ENCODE measurements around the gene PTTG1IP.
"Not testable (repeated sequence)": the region's sequence is repeated elsewhere in the genome, so short reads cannot be mapped to it uniquely, and the experiment has no call there.

PTTG1IP gene

DNA sequence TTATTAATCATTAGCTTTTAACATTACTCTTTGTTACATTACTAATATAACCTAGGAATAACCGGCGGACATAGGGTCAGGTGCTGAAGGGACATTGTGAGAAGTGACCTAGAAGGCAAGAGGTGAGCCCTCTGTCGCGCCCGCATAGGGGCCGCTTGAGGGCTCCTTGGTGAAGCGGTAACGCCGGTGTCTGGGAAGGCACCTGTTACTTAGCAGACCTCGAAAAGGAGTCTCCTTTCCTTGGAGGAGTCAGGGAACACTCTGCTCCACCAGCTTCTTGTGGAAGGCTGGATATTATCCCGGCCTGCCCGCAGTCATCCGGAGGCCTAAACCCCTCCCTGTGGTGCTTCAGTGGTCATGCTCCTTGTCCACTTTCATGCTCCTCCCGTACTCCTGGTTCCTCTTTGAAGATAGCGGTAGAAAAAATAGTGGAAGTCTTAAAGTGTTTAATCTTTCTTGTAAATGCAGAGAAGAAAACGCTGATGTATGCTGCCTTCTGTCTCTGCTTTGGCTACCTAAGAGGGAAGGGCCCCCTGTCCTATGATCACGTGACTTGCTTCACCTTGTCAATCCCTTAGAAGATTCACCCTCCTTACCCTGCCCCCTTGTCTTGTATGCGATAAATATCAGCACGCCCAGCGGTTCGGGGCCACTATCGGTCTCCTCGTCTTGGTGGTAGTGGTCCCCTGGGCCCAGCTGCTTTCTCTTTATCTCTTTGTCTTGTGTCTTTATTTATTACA lies 40.8 kb downstream of the PTTG1IP start:
- Histone ChIP-seq H3K9me3 (ENCODE audit: control insufficient read depth, low read length) (peaks cover 26% of the 10 kb centered on the region), H2BK15ac (ENCODE audit: low read depth, poor library complexity, severe bottlenecking) (peak overlapping the region; percentile 57), H3K27me3 (ENCODE audit: control insufficient read depth in 1 of 2, insufficient read depth in 1 of 2, low read length in 2 of 2) (peaks cover 12 to 24% of the 10 kb centered on the region in 2 experiments)
- 88% methylated on average over 23 of the region's 23 CpGs for WGBS
- not testable (repeated sequence) for H3K27ac ChIP-seq (ENCODE audit: low read length, poor library complexity, severe bottlenecking); H2BK12ac ChIP-seq (ENCODE audit: low read length in 2 of 2); DNase-seq; H3K4ac ChIP-seq (ENCODE audit: low read depth in 1 of 2, low read length in 2 of 2); H3K23ac ChIP-seq (ENCODE audit: low read length in 2 of 2); H4K91ac ChIP-seq (ENCODE audit: low read length); H3K4me3 ChIP-seq (ENCODE audit: insufficient read depth in 1 of 2, low read depth in 1 of 2, low read length in 2 of 2); H3K4me1 ChIP-seq (ENCODE audit: control insufficient read depth, insufficient read depth, low read depth, low read length); H3K36me3 ChIP-seq (ENCODE audit: control insufficient read depth in 1 of 2, insufficient read depth in 2 of 2, low read depth in 1 of 2, low read length in 2 of 2); H2AK5ac ChIP-seq (ENCODE audit: low read length, severe bottlenecking); H3K18ac ChIP-seq (ENCODE audit: low read depth in 1 of 2, low read length in 2 of 2); H2AFZ ChIP-seq (ENCODE audit: low read depth, low read length); H4K8ac ChIP-seq (ENCODE audit: low read length); H2BK5ac ChIP-seq (ENCODE audit: low read depth, low read length, poor library complexity, severe bottlenecking); H3K79me1 ChIP-seq (replicated peaks; ENCODE audit: low read length, poor library complexity, severe bottlenecking); H3K4me2 ChIP-seq (ENCODE audit: low read length, poor library complexity, severe bottlenecking); H3K14ac ChIP-seq (ENCODE audit: low read length in 2 of 2); H2BK120ac ChIP-seq (ENCODE audit: low read depth, low read length); H3K9ac ChIP-seq (ENCODE audit: low read length)

DNA sequence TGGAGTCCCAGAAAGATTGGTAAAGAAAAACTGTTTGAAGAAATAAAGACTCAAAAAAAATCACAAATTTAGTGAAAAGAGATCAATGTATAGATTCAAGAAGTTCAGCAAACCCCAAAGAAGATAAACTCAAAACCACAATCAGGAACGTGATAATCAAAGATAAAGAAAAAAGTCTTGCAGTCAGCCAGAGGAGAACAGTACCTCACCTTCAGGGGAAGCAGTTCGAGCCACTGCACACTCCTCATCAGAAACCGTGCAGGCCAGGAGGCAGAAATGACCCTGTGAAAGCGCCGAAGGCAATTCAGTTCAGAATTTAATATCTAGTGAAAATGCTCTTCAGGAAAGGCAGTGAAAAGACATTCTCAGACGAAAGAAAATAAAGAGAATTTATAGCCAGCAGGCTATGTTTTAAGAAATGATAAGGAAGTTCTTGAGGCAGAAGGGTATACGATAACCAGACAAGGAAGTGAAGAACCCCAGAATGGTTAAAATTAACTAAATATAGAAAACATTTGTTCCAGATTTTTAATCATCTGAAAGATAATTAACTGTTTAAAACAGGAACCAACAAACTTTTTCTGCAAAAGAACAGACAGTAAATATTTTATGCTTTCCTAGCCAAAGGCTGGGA lies 42.1 kb downstream of the PTTG1IP start:
- no peak overlapping the region for H2BK15ac ChIP-seq (ENCODE audit: low read depth, poor library complexity, severe bottlenecking)
- WGBS, result 70% methylated on average over 6 of the region's 7 CpGs

DNA sequence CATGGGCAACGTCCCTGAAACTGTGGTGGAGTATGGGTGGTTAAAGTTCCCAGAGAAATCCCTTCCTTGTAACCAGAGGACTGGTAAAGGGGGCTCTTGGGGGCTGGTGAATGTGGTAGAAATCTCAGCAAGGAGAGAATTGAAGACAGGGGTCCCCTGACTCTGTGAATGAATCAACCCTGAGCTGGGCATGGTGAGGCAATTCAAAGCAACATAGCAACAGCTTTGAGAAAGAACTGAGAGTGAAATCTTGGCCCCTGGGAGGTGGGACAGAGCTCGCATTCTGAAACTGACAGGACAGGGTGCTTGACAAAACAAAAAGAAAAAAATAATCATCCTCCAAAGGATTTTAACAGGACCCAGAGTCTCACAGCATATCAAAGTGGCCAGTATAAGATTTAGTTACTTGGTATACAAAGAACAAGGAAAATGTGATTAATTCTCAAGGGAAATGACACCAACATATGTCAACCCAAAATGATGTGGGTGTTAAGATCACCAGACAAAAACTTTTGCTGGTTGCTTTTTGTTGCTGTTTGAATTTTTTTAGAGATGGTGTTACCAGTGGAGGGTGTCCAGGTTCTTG lies 43.9 kb downstream of the PTTG1IP start:
- no peak overlapping the region for H2BK12ac ChIP-seq (ENCODE audit: low read length in 2 of 2)
- H2BK5ac ChIP-seq (ENCODE audit: low read depth, low read length, poor library complexity, severe bottlenecking), result no peak overlapping the region
- no peak overlapping the region for H3K4ac ChIP-seq (ENCODE audit: low read depth in 1 of 2, low read length in 2 of 2)
- no peaks in the 10 kb centered on the region for H3K79me1 ChIP-seq (replicated peaks; ENCODE audit: low read length, poor library complexity, severe bottlenecking)
- peaks cover 35% of the 10 kb centered on the region for H3K9me3 ChIP-seq (ENCODE audit: control insufficient read depth, low read length)
- H3K14ac ChIP-seq (ENCODE audit: low read length in 2 of 2), result no peak overlapping the region
- no peak overlapping the region for H2AFZ ChIP-seq (ENCODE audit: low read depth, low read length)
- no peak overlapping the region for H3K27ac ChIP-seq (ENCODE audit: low read length, poor library complexity, severe bottlenecking)
- no peak overlapping the region for H3K9ac ChIP-seq (ENCODE audit: low read length)
- 22% methylated on average over 1 of the region's 2 CpGs for WGBS
- no peak overlapping the region for H4K8ac ChIP-seq (ENCODE audit: low read length)
- no peak overlapping the region for H4K91ac ChIP-seq (ENCODE audit: low read length)
- no peaks in the 10 kb centered on the region for H3K36me3 ChIP-seq (ENCODE audit: control insufficient read depth in 1 of 2, insufficient read depth in 2 of 2, low read depth in 1 of 2, low read length in 2 of 2)
- H3K18ac ChIP-seq (ENCODE audit: low read depth in 1 of 2, low read length in 2 of 2), result no peak overlapping the region
- H3K4me2 ChIP-seq (ENCODE audit: low read length, poor library complexity, severe bottlenecking), result no peak overlapping the region
- DNase-seq, result no peak
- H3K4me1 ChIP-seq (ENCODE audit: control insufficient read depth, insufficient read depth, low read depth, low read length), result no peaks in the 10 kb centered on the region
- H2AK5ac ChIP-seq (ENCODE audit: low read length, severe bottlenecking), result no peak overlapping the region
- no peak overlapping the region for H3K4me3 ChIP-seq (ENCODE audit: insufficient read depth in 1 of 2, low read depth in 1 of 2, low read length in 2 of 2)
- H2BK120ac ChIP-seq (ENCODE audit: low read depth, low read length), result no peak overlapping the region
- H3K23ac ChIP-seq (ENCODE audit: low read length in 2 of 2), result no peak overlapping the region
- H2BK15ac ChIP-seq (ENCODE audit: low read depth, poor library complexity, severe bottlenecking), result no peak overlapping the region
- peaks cover 8 to 16% of the 10 kb centered on the region in 2 experiments for H3K27me3 ChIP-seq (ENCODE audit: control insufficient read depth in 1 of 2, insufficient read depth in 1 of 2, low read length in 2 of 2)

More for the DNA sequence above, 42.1 kb downstream of the PTTG1IP start:
- Histone ChIP-seq H3K79me1 (replicated peaks; ENCODE audit: low read length, poor library complexity, severe bottlenecking) (no peaks in the 10 kb centered on the region), H2AFZ (ENCODE audit: low read depth, low read length) (no peak overlapping the region), H3K4me3 (ENCODE audit: insufficient read depth in 1 of 2, low read depth in 1 of 2, low read length in 2 of 2) (no peak overlapping the region), H4K8ac (ENCODE audit: low read length) (no peak overlapping the region), H3K27me3 (ENCODE audit: control insufficient read depth in 1 of 2, insufficient read depth in 1 of 2, low read length in 2 of 2) (peaks cover 12 to 24% of the 10 kb centered on the region in 2 experiments), H2BK5ac (ENCODE audit: low read depth, low read length, poor library complexity, severe bottlenecking) (no peak overlapping the region), H3K9me3 (ENCODE audit: control insufficient read depth, low read length) (peaks cover 35% of the 10 kb centered on the region), H3K4me1 (ENCODE audit: control insufficient read depth, insufficient read depth, low read depth, low read length) (no peaks in the 10 kb centered on the region), H3K23ac (ENCODE audit: low read length in 2 of 2) (no peak overlapping the region), H3K4ac (ENCODE audit: low read depth in 1 of 2, low read length in 2 of 2) (no peak overlapping the region), H3K14ac (ENCODE audit: low read length in 2 of 2) (no peak overlapping the region), H2BK12ac (ENCODE audit: low read length in 2 of 2) (no peak overlapping the region), H3K27ac (ENCODE audit: low read length, poor library complexity, severe bottlenecking) (no peak overlapping the region), H3K36me3 (ENCODE audit: control insufficient read depth in 1 of 2, insufficient read depth in 2 of 2, low read depth in 1 of 2, low read length in 2 of 2) (no peaks in the 10 kb centered on the region), H4K91ac (ENCODE audit: low read length) (no peak overlapping the region), H2BK120ac (ENCODE audit: low read depth, low read length) (no peak overlapping the region), H3K4me2 (ENCODE audit: low read length, poor library complexity, severe bottlenecking) (no peak overlapping the region), H3K9ac (ENCODE audit: low read length) (no peak overlapping the region), H2AK5ac (ENCODE audit: low read length, severe bottlenecking) (no peak overlapping the region), H3K18ac (ENCODE audit: low read depth in 1 of 2, low read length in 2 of 2) (no peak overlapping the region)
- no peak for DNase-seq

DNA sequence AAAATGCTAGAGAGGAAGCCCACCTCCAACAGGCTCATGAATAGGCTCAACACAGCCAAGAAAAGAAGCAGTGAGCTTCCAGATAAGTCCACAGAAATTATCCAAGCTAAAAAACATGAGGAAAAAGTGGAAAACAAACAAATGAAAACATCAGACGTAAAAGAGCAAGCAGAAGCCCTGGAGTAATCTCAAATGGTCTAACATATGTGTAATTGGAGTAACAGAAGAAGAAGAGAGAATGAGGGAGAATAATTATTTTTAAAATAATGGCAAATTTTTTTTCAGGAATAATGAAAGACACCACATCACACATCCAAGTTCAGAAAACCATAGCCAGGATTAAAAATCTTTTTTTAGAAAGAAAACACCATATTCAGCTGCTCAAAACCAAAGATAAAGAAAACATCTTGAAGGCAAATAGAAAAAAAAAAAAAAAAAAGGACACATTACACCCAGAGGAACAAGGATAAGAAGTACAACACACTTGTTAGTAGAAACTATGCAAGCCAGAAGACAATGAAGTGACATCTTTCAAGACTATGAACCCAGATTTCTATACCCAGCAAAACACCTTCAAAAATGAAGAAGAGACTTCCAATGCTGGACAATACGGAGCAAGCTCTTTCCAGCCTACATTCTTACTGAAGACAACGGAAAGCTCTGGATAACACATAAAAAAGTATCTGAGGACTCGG lies 45.0 kb downstream of the PTTG1IP start:
- DNase-seq, result peak; percentile 12
- H3K36me3 ChIP-seq (ENCODE audit: control insufficient read depth in 1 of 2, insufficient read depth in 2 of 2, low read depth in 1 of 2, low read length in 2 of 2), result no peaks in the 10 kb centered on the region
- no peak overlapping the region for H3K27ac ChIP-seq (ENCODE audit: low read length, poor library complexity, severe bottlenecking)
- H2BK12ac ChIP-seq (ENCODE audit: low read length in 2 of 2), result no peak overlapping the region
- no peak overlapping the region for H4K8ac ChIP-seq (ENCODE audit: low read length)
- no peak overlapping the region for H3K9ac ChIP-seq (ENCODE audit: low read length)
- H3K9me3 ChIP-seq (ENCODE audit: control insufficient read depth, low read length), result peaks cover 38% of the 10 kb centered on the region
- H3K4ac ChIP-seq (ENCODE audit: low read depth in 1 of 2, low read length in 2 of 2), result no peak overlapping the region
- H2AK5ac ChIP-seq (ENCODE audit: low read length, severe bottlenecking), result no peak overlapping the region
- H3K4me2 ChIP-seq (ENCODE audit: low read length, poor library complexity, severe bottlenecking), result no peak overlapping the region
- H2BK5ac ChIP-seq (ENCODE audit: low read depth, low read length, poor library complexity, severe bottlenecking), result no peak overlapping the region
- no peak overlapping the region for H3K18ac ChIP-seq (ENCODE audit: low read depth in 1 of 2, low read length in 2 of 2)
- no peak overlapping the region for H2BK120ac ChIP-seq (ENCODE audit: low read depth, low read length)
- H3K79me1 ChIP-seq (replicated peaks; ENCODE audit: low read length, poor library complexity, severe bottlenecking), result no peaks in the 10 kb centered on the region
- WGBS, result 78% methylated on average over 3 of the region's 4 CpGs
- no peak overlapping the region for H4K91ac ChIP-seq (ENCODE audit: low read length)
- H2AFZ ChIP-seq (ENCODE audit: low read depth, low read length), result no peak overlapping the region
- peaks cover 7 to 8% of the 10 kb centered on the region in 2 experiments for H3K27me3 ChIP-seq (ENCODE audit: control insufficient read depth in 1 of 2, insufficient read depth in 1 of 2, low read length in 2 of 2)
- H3K14ac ChIP-seq (ENCODE audit: low read length in 2 of 2), result no peak overlapping the region
- no peak overlapping the region for H2BK15ac ChIP-seq (ENCODE audit: low read depth, poor library complexity, severe bottlenecking)
- no peaks in the 10 kb centered on the region for H3K4me1 ChIP-seq (ENCODE audit: control insufficient read depth, insufficient read depth, low read depth, low read length)
- no peak overlapping the region for H3K4me3 ChIP-seq (ENCODE audit: insufficient read depth in 1 of 2, low read depth in 1 of 2, low read length in 2 of 2)
- no peak overlapping the region for H3K23ac ChIP-seq (ENCODE audit: low read length in 2 of 2)
